HG03457 (cell line): Measurements from ENCODE around the gene MSTN.
"Not testable (repeated sequence)": the region's sequence is repeated elsewhere in the genome, so short reads cannot be mapped to it uniquely, and the experiment has no call there.

Experiments
- ATAC-seq: cut with Tn5 transposase; IDR thresholded peaks from one replicate; pipeline ENCODE4 v1.9.1; 2021; ENCODE audit warnings: moderate number of reproducible peaks; ENCODE audit not compliant: unreplicated experiment

Gene MSTN

GRCh38 chr2:190065839-190066238 is 3.3 kb upstream of the MSTN start:
- no peak for ATAC-seq

GRCh38 chr2:190063624-190064023 is 1.1 kb upstream of the MSTN start:
- no peak for ATAC-seq

- no peak for ATAC-seq
Observed at GRCh38 chr2:190062053-190062452, 476 bp downstream of the MSTN start.

- no peak for ATAC-seq
Observed at GRCh38 chr2:190060626-190061025, 1.9 kb downstream of the MSTN start.

- ATAC-seq = no peak
Observed at GRCh38 chr2:190060019-190060418, 2.5 kb downstream of the MSTN start.

GRCh38 chr2:190053426-190053825 is 9.1 kb downstream of the MSTN start:
- ATAC-seq = no peak

GRCh38 chr2:190052307-190052706 is 10.2 kb downstream of the MSTN start:
- no peak for ATAC-seq

- ATAC-seq = no peak
Observed at GRCh38 chr2:190051223-190051622, 11.3 kb downstream of the MSTN start.

- ATAC-seq = no peak
Observed at GRCh38 chr2:190050001-190050400, 12.5 kb downstream of the MSTN start.

- no peak for ATAC-seq
Observed at GRCh38 chr2:190044866-190045265, 17.7 kb downstream of the MSTN start.

GRCh38 chr2:190043441-190043840 is 19.1 kb downstream of the MSTN start:
- ATAC-seq = no peak

GRCh38 chr2:190036071-190036470 is 26.5 kb downstream of the MSTN start:
- ATAC-seq = no peak

GRCh38 chr2:190034417-190034816 is 28.1 kb downstream of the MSTN start:
- not testable (repeated sequence) for ATAC-seq

- peak; percentile 69 for ATAC-seq
Observed at GRCh38 chr2:190031969-190032618, 30.4 kb downstream of the MSTN start.

GRCh38 chr2:190023860-190024259 is 38.7 kb downstream of the MSTN start:
- ATAC-seq = no peak

GRCh38 chr2:190020720-190021119 is 41.8 kb downstream of the MSTN start:
- ATAC-seq = no peak

- ATAC-seq = no peak
Observed at GRCh38 chr2:190017837-190018236, 44.7 kb downstream of the MSTN start.

- not testable (repeated sequence) for ATAC-seq
Observed at GRCh38 chr2:190015969-190016368, 46.6 kb downstream of the MSTN start.
